CMK (cell line): ENCODE data around the gene ALLC.
"Not testable (repeated sequence)": the region's sequence is repeated elsewhere in the genome, so short reads cannot be mapped to it uniquely, and the experiment has no call there.

Experiments used
- DNase-seq: peaks from one replicate; pipeline ENCODE4 v3.0.0-alpha.2; 2010; ENCODE audit warnings: low read depth

Gene ALLC

DNA sequence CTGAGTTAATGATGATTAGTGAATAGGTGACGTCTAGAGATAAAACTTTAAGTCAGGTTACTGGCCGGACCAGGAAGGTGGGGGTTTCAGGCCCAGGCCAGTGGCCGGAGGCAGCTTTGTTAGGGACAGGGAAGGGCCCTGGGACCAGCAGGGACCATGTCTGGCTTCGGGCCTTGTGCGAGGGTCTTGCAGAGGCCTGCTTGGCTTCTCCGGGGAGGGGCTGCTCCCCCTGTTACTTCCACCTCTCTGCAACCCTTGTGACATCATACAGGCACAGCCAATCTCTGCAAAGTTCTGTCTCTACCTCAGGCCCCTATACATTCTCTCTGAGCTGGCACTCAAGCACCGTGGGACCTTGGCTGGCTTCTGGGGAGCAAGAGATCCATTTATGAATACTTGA is at the start of gene ALLC:
Gene ALLC (plus strand): TSS at position 320 of the 400 bp plus-strand sequence. CDS start 12,958 bp downstream, outside the sequence.
- no peak for DNase-seq

DNA sequence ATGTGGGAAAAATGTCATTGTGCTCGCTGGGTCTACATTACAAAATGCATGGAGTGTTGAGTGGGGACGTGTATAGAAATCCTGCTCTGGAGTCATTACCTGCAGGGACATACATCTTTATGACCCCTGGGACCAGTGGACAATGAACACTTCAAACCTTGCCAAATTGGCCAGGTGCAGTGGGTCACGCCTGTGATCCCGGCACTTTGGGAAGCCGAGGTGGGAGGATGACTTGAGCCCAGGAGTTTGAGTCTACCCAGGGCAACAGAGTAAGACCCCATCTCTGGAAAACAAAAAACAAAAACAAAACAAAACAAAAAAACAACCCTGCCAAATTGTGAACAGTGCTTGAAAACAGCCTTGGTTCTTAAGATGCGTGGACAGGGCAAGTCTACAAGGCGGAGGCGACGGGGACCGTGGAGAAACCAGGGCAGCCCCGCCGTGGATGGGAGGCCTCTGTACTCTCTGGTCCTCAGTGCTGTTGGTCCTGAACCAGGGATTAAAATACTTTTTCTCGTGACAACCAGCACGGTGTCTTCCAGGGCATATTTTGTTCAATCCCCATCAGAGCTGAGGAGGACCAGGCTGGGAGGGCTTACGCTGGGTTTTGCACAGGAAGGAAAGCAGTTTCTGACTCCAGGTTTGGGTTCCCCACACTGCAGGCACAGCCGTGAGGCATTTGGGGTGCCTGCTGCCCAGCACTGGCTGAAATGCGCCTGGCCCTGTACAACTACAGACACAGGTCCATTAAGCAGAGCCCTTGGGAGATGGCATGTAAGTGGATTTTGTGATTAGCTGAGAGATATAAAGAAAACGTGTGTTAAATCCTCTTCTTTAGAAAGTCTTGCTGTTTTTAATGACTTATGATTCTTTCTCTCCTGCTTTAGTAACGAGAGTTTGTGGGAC is 49.4 kb upstream of the ALLC start:
- no peak for DNase-seq

DNA sequence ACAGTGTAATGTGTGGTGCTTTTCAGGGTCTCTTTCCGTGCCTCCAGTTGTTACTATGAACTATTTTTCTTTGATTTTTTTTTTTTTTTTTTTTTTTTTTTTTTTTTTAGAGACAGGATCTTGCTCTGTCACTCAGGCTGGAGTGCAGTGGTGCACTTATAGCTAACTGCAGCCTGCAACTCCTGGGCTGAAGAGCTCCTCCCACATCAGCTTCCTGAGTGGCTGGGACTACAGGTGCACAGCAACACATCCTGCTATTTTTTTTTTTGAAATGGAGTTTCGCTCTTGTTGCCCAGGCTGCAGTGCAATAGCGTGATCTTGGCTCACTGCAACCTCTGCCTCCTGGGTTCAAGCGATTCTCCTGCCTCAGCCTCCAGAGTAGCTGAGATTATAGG is 48.7 kb upstream of the ALLC start:
- DNase-seq, result not testable (repeated sequence)

DNA sequence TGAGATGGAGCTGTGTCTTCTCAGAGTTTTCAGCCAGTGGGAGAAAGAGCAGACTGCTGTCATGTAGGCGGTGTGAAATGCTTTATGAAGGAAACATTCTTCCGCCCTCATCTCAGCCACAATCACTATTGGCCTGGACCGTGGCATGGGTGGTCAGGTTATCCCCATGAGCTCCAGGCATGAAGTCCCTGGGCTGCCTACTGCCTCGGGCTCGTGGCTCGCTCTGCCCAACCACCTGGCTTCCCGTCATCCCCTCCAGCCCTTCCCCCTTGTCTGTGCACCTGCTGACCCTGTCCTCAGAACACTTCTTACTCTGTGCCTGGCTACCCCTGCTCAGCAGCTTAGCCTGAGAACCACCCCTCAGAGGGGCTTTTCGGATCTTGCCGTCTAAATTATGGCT is 47.6 kb upstream of the ALLC start:
- DNase-seq, result no peak

DNA sequence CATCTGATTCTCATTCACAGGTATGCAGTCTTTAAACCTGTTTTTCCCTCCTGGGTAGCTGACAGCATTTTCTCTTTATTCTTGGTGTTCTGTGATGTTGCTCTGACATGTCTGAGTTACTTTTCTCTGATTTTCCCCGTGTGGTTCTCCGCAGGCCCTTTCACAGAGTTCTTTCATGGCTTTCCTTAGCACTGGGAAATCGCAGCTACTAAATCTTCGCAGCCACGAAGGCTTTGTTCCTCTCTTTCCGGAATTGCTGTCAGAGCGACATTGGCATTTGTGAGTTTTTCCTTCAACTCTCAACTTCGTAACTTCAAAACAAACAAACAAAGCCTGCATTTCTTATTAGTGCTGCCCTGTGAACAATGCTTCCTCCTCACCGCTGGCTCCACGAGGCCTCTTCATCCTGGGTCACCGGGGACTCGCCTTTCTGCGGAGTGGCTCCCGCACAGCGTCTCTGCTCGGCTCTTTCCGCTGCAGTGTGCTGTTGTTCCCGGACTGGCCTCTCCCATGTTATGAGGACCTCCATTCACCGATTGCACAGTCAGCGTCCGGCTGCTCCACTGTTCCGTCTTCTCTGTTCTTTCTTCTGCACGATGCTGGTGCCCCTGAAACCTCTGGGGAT is 47.0 kb upstream of the ALLC start:
- DNase-seq, result no peak

DNA sequence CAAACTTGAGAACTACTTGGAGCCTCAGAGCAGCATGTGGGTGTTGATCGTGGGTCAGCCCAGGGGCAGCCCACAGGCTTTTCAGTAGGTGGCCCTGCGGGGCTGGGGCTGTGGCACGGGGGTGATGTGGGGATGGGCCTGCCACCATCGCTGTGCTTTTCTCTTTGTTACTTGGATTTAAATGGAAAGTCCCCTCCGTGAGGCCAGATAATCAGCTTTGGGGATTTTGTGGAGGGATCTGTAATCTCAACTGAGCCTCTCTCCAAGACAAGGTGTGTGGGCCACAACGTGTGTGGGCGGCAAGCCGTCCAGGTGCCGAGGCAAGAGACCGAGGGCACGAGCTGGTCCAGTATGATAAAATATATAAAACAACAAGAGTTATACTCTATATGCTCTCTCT is 46.4 kb upstream of the ALLC start:
- DNase-seq, result no peak

DNA sequence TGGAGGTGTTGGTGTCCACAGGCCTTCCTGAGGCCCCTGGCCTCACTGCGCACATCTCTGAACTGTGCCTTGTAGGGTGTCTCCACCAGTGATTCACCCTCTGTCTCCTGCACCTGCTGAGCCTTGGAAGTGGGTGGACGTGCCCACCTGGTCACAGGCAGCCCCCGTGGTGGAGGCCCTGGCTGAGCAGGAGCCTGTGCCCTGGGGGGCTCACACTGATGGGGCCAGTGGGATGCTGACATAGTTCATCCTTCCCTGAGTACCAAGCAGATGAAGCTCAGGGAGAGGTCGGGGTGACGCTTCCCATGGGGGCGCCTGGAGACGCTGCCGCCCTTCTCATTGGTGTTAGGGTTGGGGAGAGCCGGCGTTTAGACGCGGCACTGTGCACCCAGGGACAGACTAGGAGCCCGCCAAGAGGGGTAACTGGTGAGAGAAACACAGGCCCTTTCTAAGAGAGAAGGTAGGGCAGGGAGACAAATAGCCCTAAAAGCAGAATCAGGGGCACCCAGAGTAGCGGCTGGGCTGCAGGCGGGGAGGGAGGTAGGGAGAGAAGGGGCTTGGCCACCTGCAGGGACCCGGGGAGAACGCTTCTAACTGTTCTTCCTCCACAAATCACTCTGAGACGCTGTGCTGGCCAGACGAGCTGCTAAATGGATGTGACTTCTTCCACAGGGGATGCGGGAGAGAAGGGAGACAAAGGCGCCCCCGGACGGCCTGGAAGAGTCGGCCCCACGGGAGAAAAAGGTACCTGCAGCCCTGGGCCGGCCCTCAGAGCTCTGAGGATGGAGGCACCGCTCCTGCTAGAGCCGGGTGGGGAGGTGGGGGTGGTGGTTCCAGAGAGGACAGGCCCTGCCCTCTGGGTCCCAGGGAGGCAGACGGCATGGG is 45.1 kb upstream of the ALLC start:
- DNase-seq, result no peak

DNA sequence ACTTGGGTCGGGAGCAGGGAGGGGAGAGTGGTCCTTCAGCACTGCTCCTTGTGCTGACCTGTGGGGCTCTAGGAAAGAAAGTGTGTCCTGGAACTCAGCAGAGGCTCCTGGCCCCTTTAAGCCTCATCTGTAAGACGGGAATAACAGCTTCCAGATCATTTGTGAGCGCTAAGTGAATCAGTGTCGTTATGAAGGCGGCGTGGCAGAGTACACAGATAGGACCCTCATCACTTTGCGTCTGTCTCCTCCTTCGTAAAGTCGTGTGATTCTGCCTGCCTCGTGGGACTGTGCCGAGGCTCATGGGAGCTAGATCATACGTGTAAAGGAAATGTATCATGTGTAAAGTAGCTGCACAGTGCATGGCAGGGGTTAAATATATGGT is 44.5 kb upstream of the ALLC start:
- no peak for DNase-seq

DNA sequence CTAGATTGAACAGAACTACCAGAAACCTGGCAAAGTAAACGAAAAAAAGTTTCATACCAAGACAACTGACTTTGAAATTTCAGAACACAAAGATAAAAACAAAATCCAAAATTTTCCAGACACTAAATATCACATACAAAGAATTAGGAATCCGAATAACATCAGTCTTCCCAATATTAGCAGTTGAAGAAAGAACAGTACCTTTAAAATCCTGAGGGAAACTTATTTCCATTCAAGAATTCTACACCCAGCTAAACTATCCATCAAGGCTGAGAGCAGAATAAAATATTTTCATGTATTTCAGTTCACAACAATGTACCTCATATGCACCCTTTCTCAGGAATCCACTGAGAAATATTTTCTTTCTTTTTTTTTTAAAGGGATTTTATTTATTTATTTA is 43.3 kb upstream of the ALLC start:
- not testable (repeated sequence) for DNase-seq

DNA sequence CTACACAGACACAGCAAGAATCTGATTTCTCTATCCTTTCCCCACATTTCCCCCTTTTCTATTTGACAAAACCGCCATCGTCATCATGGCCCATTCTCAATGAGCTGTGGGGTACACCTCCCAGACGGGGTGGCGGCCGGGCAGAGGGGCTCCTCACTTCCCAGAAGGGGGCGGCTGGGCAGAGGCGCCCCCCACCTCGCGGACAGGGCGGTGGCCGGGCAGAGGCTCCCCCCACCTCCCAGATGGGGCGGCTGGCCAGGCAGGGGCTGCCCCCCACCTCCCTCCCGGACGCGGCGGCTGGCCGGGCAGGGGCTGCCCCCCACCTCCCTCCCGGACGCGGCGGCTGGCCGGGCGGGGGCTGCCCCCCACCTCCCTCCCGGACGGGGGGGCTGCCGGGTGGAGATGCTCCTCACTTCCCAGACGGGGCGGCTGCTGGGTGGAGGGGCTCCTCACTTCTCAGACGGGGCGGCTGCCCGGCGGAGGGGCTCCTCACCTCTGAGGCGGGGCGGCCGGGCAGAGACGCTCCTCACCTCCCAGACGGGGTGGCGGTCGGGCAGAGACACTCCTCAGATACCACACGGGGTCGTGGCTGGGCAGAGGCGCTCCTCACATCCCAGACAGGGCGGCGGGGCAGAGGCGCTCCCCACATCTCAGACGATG is 42.3 kb upstream of the ALLC start:
- DNase-seq, result not testable (repeated sequence)

DNA sequence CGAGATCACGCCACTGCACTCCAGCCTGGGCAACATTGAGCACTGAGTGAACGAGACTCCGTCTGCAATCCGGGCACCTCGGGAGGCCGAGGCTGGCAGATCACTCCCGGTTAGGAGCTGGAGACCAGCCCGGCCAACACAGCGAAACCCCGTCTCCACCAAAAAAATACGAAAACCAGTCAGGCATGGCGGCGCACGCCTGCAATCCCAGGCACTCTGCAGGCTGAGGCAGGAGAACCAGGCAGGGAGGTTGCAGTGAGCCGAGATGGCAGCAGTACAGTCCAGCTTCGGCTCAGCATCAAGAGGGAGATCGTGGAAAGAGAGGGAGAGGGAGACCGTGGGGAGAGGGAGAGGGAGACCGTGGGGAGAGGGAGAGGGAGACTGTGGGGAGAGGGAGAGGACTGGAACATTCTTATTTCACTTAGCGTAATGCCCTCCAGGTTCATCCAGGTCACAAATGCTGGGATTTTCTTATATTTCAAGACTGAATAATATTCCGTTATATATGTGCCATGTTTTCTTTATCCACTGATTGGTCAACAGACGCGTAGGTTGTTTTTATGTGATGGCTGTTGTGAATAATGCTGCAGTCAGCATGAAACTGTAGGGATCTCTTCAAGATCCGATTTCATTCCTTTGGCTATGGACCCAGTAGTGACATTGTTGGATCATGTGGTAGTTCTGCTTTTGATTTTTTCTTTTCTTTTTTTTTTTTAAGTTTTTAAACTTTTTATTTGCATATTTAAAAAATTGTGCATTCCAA is 41.4 kb upstream of the ALLC start:
- DNase-seq, result not testable (repeated sequence)

DNA sequence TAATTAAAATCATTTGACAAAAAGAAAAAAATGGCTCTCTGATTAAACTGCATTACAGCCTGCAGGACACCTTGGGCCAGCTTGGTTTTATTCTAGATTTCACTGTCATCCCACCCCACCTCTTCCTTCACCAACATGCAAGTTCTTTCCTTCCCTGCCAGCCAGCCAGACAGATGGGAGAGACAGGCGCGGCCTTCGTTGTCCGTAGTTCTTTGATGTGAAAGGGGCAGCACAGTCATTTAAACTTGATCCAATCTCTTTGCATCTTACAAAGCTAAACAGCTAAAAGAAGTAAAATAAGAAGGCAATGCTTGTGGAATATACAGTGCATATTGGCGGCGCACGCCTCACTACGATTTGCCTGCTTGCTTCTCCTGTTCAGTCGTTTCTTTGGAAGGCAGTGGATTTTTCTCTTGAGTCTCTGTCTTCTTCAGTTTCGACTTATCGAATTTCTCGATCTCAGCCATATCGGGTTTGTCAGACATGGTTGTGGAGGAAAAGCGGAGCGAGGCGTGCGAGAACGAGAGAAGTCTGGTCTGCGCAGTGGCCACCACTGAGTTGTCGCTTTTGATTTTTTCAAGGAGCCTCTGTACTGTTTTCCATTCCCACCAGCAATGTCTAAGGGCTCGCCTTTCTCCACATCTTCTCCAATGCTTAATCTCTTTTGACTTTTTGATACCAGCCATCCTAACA is 40.7 kb upstream of the ALLC start:
- DNase-seq, result no peak

DNA sequence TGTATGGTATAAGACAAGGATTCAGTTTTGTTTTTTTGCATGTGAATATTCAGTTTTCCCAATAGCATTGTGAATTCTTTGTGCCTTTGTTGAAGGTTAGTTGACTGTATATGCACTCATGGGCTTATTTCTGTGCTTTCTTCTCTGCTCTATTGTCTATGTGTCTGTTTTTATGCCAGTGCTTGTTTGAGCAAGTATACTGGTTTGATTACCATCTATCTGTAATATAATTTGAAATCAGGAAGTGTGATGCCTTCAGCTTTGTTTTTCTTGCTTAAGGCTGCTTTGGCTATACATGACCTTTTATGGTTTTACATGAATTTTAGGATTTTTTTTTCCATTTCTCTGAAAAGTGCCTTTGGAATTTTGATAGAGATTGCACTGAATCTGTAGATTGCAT is 39.6 kb upstream of the ALLC start:
- DNase-seq, result no peak

DNA sequence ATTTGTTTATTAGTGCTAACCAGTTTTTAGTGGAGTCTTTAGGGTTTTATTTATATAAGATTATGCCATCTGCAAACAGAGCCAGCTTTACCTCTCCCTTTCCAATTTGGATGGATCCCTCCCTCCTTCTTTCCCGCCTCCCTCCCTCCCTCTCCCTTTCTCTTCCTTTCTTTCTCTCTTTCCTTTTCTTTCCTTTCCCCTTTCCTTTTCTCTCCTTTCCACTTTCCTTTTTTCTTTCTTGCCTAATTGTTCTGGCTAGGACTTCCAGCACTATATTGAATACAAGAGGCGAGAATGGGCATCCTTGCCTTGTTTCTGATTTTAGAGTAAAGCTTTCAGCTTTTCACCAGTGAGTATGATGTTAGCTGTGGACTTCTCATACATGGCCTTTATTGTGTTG is 39.0 kb upstream of the ALLC start:
- no peak for DNase-seq

DNA sequence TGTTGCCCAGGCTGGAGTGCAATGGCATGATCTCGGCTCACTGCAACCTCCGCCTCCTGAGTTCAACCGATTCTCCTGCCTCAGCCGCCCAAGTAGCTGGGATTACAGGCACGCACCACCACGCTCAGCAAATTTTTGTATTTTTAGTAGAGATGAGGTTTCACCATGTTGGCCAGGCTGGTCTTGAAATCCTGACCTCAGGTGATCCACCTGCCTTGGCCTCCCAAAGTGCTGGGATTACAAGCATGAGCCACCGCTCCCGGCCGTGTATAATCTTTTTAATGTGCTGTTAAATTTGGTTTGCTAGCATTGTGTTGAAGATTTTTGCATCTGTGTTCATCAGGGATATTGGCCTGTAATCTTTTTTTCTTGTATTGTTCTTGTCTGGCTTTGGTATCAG is 38.3 kb upstream of the ALLC start:
- not testable (repeated sequence) for DNase-seq

DNA sequence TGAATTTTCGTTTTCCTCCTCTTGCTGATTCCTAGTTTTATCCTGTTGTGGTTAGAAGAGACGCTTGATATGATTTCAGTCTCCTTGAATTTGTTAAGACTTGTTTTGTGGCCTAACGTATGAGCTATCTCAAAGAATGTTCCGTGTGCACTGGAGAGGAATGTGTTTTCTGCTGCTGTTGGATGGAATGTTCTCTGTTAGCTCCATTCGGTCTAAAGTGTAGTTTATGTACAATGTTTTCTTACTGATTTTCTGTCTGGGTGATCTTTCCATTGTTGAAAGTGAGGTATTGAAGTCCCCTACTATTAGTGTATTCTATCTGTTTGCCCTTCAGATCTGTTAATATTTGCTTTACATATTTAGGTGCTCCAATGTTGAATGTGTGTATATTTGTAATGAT is 37.2 kb upstream of the ALLC start:
- no peak for DNase-seq

DNA sequence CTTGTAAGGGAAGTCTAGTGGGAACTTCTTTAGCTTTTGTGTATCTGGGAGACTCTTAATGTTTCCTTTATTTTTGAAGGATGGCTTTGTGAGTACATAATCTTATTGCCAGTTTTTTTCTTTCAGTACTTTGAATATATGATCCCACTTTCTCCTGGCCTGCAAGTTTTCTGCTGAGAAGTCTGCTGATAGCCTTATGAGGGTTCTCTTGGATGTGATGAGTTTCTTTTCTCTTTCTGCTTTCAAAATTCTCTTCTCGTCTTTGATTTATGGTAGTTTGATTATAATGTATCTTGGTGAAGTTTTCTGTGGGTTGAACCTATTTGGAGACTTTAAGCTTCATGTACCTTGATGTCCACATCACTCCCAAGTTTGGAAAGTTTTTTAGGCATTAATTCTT is 35.0 kb upstream of the ALLC start:
- DNase-seq, result no peak

DNA sequence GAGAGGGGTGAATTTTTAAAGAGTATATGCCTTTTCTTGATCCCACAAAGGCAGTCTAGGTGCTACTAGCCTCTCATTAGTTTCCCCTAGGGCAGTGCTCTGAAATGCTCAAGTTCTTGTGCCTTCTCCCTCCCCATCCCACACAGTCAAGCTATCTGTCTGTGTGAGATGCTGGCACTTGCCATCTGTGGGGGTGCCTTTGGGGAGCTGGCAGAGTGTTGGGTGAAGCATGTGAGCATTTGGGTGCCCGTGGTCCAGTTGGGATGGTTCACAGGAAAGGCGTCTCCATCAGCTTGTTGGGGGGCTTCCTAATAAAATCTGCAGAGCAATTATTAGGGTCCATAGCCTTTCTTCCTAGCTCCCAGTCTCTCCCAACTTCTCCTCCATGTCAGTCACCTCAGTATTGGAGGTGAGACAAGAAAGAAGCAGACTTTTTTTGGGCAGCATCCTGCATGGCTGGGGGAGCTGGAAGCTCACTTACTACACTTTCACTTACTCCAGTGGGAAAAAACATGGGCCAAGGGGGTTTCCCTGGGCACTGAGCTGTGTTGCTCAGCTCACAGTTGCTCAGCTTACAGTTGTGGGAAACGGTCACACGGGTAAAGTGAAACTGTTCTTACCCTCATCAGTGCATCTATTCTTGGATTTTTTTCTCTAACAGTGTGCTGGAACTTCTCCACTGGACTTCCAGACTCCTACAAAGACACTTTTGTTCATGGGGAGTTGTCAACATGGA is 33.8 kb upstream of the ALLC start:
- DNase-seq, result no peak

DNA sequence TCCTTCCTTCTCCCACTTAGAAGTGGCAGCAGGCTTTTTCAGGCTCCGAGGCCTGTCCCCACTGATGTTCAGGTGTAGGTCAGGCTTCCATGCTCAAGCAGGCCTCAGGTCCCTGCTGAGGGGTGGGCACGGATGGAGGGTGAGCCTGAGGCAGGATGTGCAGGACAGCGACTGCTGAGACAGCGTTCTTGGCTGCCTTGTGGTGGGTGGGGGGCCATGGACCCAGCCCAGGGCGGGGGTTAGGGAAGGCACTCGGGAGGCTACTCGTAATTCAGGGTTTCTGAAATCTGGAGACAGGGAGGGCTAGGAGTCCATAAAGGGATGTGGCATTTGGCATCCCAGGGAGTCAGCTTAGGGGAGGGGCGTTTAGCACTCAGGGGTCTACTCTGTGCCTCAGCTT is 32.8 kb upstream of the ALLC start:
- no peak for DNase-seq
